Measurements from ENCODE around the gene PKNOX1.

DNA sequence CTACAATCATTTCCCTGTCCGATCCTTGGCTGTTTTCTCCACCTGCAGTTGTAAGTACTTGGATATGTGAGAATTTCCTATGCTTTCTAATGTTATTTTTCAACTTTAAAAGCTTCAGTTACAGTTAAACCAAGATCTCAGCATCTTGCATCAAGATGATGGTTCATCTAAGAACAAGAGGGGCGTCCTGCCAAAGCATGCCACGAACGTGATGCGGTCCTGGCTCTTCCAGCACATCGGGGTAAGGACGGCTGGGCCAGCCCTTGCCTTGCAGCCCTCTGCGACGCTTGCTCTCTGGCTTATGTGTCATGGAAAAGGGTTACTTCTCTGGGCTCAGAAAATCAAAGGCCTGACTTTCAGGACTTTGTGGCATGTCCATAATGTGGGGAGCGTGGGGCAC is 46.8 kb downstream of the PKNOX1 start:
- no peak for TF ChIP-seq CTCF (IDR thresholded peaks at IDR 0.05)
- no peak for TF ChIP-seq POLR2AphosphoS5 (IDR thresholded peaks at IDR 0.05)
- no peak for TF ChIP-seq POLR2A (IDR thresholded peaks at IDR 0.05)
